NOMO-1 treated with DMSO at 0.1 percent for 48 hours (cell line): ENCODE data around the gene ARHGEF1.
"Not testable (repeated sequence)": the region's sequence is repeated elsewhere in the genome, so short reads cannot be mapped to it uniquely, and the experiment has no call there.

Experiments
- DNase-seq: peaks from one replicate; lab custom pipeline; 2025; ENCODE audit not compliant: unreplicated experiment; lab: John Stamatoyannopoulos, UW

Gene ARHGEF1

DNA sequence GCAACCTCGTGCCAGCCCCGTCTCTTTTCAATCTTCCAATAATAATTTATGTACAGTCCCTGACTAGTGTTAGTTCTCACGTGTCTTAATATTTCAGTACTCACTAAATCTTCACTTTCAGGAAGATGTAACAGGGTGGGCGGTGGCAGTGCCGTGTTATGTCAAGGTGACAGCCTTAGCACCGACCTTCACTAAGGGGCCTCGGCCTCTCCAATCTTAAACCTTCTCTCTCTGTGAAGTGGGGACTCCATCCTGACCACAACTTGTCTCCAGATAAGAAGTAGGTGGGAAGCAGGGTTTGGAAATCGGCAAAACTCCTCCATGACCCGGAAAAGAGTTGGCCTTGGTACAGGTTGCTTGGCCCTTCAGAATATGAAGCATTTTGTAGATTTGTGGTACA is 21.1 kb upstream of the ARHGEF1 start:
- DNase-seq = no peak

GRCh38 chr19:41862445-41862986 is 20.5 kb upstream of the ARHGEF1 start:
- DNase-seq = no peak

- peak; percentile 27 for DNase-seq
These were observed 19.6 kb upstream of the ARHGEF1 start for GRCh38 chr19:41863209-41863931.

GRCh38 chr19:41864374-41864773 is 18.6 kb upstream of the ARHGEF1 start:
- no peak for DNase-seq

GRCh38 chr19:41866284-41866683 is 16.7 kb upstream of the ARHGEF1 start:
- DNase-seq = no peak

DNA sequence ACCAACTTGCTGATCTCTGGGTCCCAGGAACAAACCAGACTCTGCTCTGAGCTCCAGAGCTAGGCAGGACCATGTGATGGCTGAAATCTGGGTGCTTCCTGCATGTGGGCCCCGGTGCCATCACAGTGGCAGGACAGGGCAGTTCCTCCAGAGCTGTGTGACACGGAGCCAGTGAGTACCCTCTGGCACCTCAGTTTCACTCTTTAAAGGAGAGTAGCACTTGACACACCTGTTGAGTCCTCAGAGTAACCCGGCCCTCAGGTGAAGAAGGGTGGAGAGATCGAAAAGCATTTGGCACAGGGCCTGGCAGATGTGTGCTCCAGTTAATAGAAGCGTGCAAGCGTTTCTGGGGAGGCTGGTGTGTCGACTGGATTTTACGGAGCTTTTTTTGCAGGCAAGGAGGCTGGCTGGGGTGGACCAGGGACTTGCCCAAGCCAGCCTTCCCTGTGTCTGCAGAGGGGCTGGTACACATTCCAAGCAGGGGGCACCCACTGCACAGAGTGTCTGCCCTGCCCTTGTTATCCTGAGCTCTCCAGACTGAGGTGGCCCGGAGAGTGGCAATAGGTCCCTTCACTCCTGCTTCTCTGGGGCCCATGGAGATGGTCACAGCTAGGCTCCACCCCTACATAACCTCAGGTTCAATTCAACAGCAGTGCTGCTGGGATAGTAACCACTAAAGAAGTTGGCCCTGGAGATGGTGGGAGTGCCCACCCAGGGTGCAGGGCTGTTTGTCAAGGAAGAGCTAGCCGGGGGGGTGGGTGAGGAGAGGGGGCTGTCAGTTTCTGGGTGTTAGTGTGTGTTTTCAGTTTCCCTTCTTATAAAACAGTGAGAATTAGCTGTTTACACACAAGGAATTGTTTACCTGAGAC is 14.6 kb upstream of the ARHGEF1 start:
- no peak for DNase-seq

DNA sequence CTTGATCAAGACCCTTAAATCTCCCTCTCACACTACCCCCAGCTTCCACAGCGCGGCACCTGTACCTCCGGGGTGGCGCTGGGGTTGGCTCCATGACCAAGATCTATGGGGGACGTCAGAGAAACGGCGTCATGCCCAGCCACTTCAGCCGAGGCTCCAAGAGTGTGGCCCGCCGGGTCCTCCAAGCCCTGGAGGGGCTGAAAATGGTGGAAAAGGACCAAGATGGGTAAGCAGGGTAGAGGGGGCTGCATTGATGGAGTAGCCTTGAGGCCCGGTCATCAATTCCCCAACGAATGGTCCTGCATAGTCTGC is 14.0 kb upstream of the ARHGEF1 start:
- no peak for DNase-seq

DNA sequence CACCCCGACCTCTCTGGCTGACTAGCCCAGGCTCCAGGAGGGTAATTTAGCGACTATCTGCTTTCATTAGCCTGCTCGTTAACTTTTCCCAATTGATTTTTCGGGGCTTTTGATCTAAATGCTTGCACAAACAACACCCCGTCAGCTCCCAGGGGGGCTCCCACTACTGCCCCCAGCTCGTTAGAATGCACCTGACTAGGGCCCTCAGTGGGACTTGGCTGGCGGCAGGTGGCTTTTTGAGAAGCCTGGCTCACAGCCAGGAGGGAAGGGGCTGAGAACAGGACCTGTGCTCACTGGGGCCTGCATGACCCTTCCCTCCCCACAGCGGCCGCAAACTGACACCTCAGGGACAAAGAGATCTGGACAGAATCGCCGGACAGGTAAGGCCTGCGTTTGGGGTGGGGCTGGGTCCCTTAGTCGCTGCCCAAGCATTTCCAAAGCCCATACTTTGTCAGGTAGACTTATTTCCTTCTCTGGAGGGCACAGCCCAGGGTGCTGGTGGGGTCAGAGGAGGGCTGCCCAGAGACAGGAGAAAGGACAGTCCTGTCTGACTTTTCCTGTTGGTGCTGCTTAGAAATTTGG is 13.5 kb upstream of the ARHGEF1 start:
- DNase-seq = no peak

DNA sequence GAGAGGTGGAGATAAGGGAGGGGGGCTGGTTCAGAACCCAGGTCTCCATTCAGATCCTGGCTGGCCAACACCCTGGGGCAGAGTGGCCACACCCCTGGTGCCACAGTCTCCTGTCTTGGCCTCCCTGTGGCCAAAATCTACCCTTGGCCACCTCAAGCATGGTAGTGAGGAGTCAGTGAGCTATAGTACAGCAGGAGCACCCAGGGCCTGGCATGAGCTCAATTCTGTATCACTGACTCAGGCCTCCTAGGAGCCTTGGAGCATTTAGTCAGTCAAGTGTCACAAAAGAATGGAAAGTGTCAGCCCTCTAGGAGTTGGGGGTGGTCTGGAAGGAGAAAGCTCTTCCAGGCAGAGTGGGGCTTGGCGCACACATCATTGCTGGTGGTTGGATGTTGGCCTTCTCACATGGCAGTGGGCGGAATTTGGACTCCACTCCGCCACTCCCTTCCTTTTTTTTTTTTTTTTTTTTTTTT is 12.5 kb upstream of the ARHGEF1 start:
- no peak for DNase-seq

- DNase-seq = peak; percentile 30
These were observed 11.2 kb upstream of the ARHGEF1 start for GRCh38 chr19:41871573-41872383.

- no peak for DNase-seq
These were observed 10.6 kb upstream of the ARHGEF1 start for GRCh38 chr19:41872384-41872774.

- peak; percentile 36 for DNase-seq
These were observed 10.0 kb upstream of the ARHGEF1 start for GRCh38 chr19:41872775-41873647.

- DNase-seq = not testable (repeated sequence)
These were observed 7.0 kb upstream of the ARHGEF1 start for GRCh38 chr19:41875973-41876372.

GRCh38 chr19:41876847-41877832 is 5.8 kb upstream of the ARHGEF1 start, which contains the start of gene CD79A:
Gene CD79A (plus strand): TSS chr19:41877279. CDS start chr19:41877305, 26 bp downstream.
- peak; percentile 87 for DNase-seq

- DNase-seq = no peak
These were observed 4.8 kb upstream of the ARHGEF1 start for GRCh38 chr19:41877916-41878905.

GRCh38 chr19:41879080-41879479 is 3.9 kb upstream of the ARHGEF1 start:
- no peak for DNase-seq

GRCh38 chr19:41879670-41880328 is 3.2 kb upstream of the ARHGEF1 start:
- DNase-seq = no peak
